SK-N-SH (cell line): ENCODE data around the gene CCDC50. TPM values are rescaled to one million over a fixed set of nuclear protein-coding genes. Genes with fewer than 3 reads are reported as not detected.

ENCODE experiments used
- CTCF ChIA-PET: fragments of 300-600, 350-600 bp; formaldehyde crosslinking; extraction: SDS; loops from one replicate; lab custom pipeline; 2021; lab: Yijun Ruan, JAX
- POLR2A ChIA-PET: fragments of 350-600 bp; sonication (Branson Sonifier 250); formaldehyde crosslinking; extraction: SDS; loops from one replicate; lab custom pipeline; 2020; ENCODE audit warnings: antibody characterized with exemption, inconsistent platforms; lab: Yijun Ruan, JAX
- DNase-seq: peaks from one replicate; pipeline ENCODE4 v3.0.0; 2012
- H2AFZ ChIP-seq: fragments of 200-600 bp; sonication (generic); 2 replicates; pipeline ENCODE4 v1.8.1; 2016; ENCODE audit warnings: antibody characterized with exemption, mild to moderate bottlenecking, low read depth
- H3F3A ChIP-seq: fragments of 200-600 bp; sonication (generic); replicated peaks from 2 replicates; pipeline ENCODE3; 2016; ENCODE audit warnings: antibody characterized with exemption, mild to moderate bottlenecking; ENCODE audit not compliant: insufficient read depth
- H3K27ac ChIP-seq, 2 experiments: fragments of 200-500 bp in 1 of 2; fragments of 200-600 bp in 1 of 2; sonication (Bioruptor generic) in 1 of 2; sonication (generic), shearing (Covaris generic) in 1 of 2; 2 replicates each; pipeline versions ENCODE4 v1.5.1 to v1.6.1; 2014 to 2016; ENCODE audit warnings: low read depth in 2 of 2, inconsistent platforms in 1 of 2, low read length in 1 of 2, mild to moderate bottlenecking in 1 of 2, mixed read lengths in 1 of 2
- H3K27me3 ChIP-seq: fragments of 200-600 bp; sonication (generic), shearing (Covaris generic); 2 replicates; pipeline ENCODE4 v1.6.1; 2016; ENCODE audit warnings: mixed run types; ENCODE audit not compliant: insufficient read depth
- H3K36me3 ChIP-seq, 2 experiments: fragments of 200-500 bp in 1 of 2; fragments of 200-600 bp in 1 of 2; sonication (Bioruptor generic) in 1 of 2; sonication (generic) in 1 of 2; replicated peaks in 1 of 2; 2 replicates each; pipeline versions ENCODE3 to v1.5.1; 2014 to 2016; ENCODE audit warnings: low read length in 1 of 2, mild to moderate bottlenecking in 1 of 2; ENCODE audit not compliant: insufficient read depth in 2 of 2, control insufficient read depth in 1 of 2
- H3K4me1 ChIP-seq, 2 experiments: fragments of 200-500 bp in 1 of 2; fragments of 200-600 bp in 1 of 2; sonication (Bioruptor generic) in 1 of 2; sonication (generic), shearing (Covaris generic) in 1 of 2; 2 replicates each; pipeline versions ENCODE4 v1.5.1 to v1.6.1; 2014 to 2016; ENCODE audit warnings: low read depth in 1 of 2, low read length in 1 of 2, mixed run types in 1 of 2; ENCODE audit not compliant: insufficient read depth in 2 of 2, control insufficient read depth in 1 of 2
- H3K4me2 ChIP-seq: fragments of 200-600 bp; sonication (generic), shearing (Covaris generic); 2 replicates; pipeline ENCODE4 v1.6.1; 2017; ENCODE audit warnings: mixed run types
- H3K4me3 ChIP-seq, 2 experiments: fragments of 200-500 bp in 1 of 2; fragments of 200-600 bp in 1 of 2; sonication (Bioruptor generic) in 1 of 2; sonication (generic), shearing (Covaris generic) in 1 of 2; 2 replicates each; pipeline versions ENCODE4 v1.5.1 to v1.8.1; 2014 to 2016; ENCODE audit warnings: low read depth in 2 of 2, inconsistent platforms in 1 of 2, low read length in 1 of 2, mild to moderate bottlenecking in 1 of 2, mixed read lengths in 1 of 2, moderate library complexity in 1 of 2
- H3K79me2 ChIP-seq: fragments of 200-600 bp; sonication (generic); 2 replicates; pipeline ENCODE4 v1.8.1; 2017; ENCODE audit warnings: mild to moderate bottlenecking; ENCODE audit not compliant: insufficient read depth
- H3K9ac ChIP-seq: fragments of 200-600 bp; sonication (generic); 2 replicates; pipeline ENCODE4 v1.6.1; 2017; ENCODE audit warnings: mixed run types
- H3K9me2 ChIP-seq: fragments of 200-600 bp; sonication (generic); 2 replicates; pipeline ENCODE4 v1.6.1; 2017; ENCODE audit warnings: mixed run types
- H3K9me3 ChIP-seq: fragments of 200-600 bp; sonication (generic); 2 replicates; pipeline ENCODE4 v1.6.1; 2017; ENCODE audit warnings: mixed run types, mild to moderate bottlenecking, moderate library complexity
- H4K20me1 ChIP-seq: fragments of 200-600 bp; sonication (generic); 2 replicates; pipeline ENCODE4 v1.6.1; 2017; ENCODE audit warnings: mild to moderate bottlenecking, mixed run types; ENCODE audit not compliant: insufficient read depth
- ELF1 ChIP-seq: IDR thresholded peaks from 2 replicates; pipeline ENCODE4 v1.4.0; 2012
- EZH2phosphoT487 ChIP-seq: fragments of 200-600 bp; sonication (generic); IDR thresholded peaks from 2 replicates; pipeline ENCODE4 v1.6.1; 2017; ENCODE audit warnings: low read depth, mixed run types, mild to moderate bottlenecking, antibody characterized with exemption, moderate library complexity, borderline replicate concordance
- GABPA ChIP-seq: IDR thresholded peaks from 2 replicates; pipeline ENCODE4 v1.4.0; 2012; ENCODE audit warnings: low read depth, mild to moderate bottlenecking
- MEF2A ChIP-seq: IDR thresholded peaks from 2 replicates; pipeline ENCODE4 v1.4.0; 2012; ENCODE audit warnings: low read depth, borderline replicate concordance
- NFIC ChIP-seq: IDR thresholded peaks from 2 replicates; pipeline ENCODE4 v1.4.0; 2012; ENCODE audit warnings: borderline replicate concordance
- NRF1 ChIP-seq: IDR thresholded peaks from 2 replicates; pipeline ENCODE4 v1.6.1; 2012; ENCODE audit warnings: low read depth, mild to moderate bottlenecking, low read length
- RAD21 ChIP-seq: IDR thresholded peaks from 2 replicates; pipeline ENCODE4 v1.6.1; 2012; ENCODE audit warnings: mild to moderate bottlenecking, low read length
- REST ChIP-seq: IDR thresholded peaks from 2 replicates; pipeline ENCODE4 v1.6.1; 2012; ENCODE audit warnings: mild to moderate bottlenecking, low read depth, low read length, moderate library complexity
- RXRA ChIP-seq: IDR thresholded peaks from 2 replicates; pipeline ENCODE4 v1.4.0; 2012; ENCODE audit warnings: low read depth, mild to moderate bottlenecking, borderline replicate concordance
- SIN3A ChIP-seq: IDR thresholded peaks from 2 replicates; pipeline ENCODE4 v1.6.1; 2012; ENCODE audit warnings: low read depth, mild to moderate bottlenecking, low read length, moderate library complexity, borderline replicate concordance
- TAF1 ChIP-seq: IDR thresholded peaks from 2 replicates; pipeline ENCODE4 v1.6.1; 2012; ENCODE audit warnings: low read depth, mild to moderate bottlenecking, low read length, moderate library complexity, borderline replicate concordance
- YY1 ChIP-seq: IDR thresholded peaks from 2 replicates; pipeline ENCODE4 v1.4.0; 2012; ENCODE audit warnings: low read depth, mild to moderate bottlenecking
- WGBS: methylation state at CpG from one replicate; pipeline ENCODE4 v1.1.6; 2017; ENCODE audit warnings: low lambda C conversion rate; 5-methylcytosine and 5-hydroxymethylcytosine counted together
- polyA plus RNA-seq, 3 experiments: library from polyadenylated mRNA; depleted of rRNA; stranded (reverse); fragments of >200 nt; gene quantifications; 2 replicates each; pipeline ENCODE4 v1.2.3, GENCODE V29; 2012
- TF ChIP-seq, protein P1 (sequence below): IDR thresholded peaks from 2 replicates; pipeline ENCODE4; 2012
- TF ChIP-seq, protein P2 (sequence below): IDR thresholded peaks from 2 replicates; pipeline ENCODE4 v1.4.0; 2012; ENCODE audit warnings: low read depth, borderline replicate concordance
- TF ChIP-seq, protein P3 (sequence below): IDR thresholded peaks from 2 replicates; pipeline ENCODE4 v1.4.0; 2012; ENCODE audit warnings: low read depth

The CCDC50 gene
- polyA plus RNA-seq, 1 of the 3 experiments (the other 2 are of a cell fraction), result 21.9 TPM

DNA sequence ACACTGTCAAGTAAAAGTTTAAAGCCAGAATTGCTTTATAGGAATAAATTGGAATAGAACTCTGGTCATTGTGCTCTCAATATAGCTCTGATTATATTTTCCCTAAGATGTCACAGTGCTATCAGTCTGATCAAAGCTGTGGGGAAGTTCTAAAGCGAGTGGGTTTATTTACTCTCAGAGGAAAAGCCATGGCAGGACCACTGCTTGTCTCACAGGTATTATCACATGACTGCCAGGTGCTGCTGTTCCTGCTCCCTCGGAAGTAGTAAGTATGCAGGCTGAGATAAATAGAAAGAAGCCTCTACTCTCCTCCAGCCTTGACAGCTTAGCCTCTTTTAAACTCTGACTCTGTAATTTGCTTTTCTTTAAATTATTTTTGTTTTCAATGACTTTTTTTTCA is 50.3 kb downstream of the CCDC50 start:
- Histone ChIP-seq H3K9ac (no peak overlapping the region), H3K79me2 (no peaks in the 10 kb centered on the region), H3K4me3 (no peak overlapping the region), H3F3A (peaks cover 28% of the 10 kb centered on the region), H3K27ac (no peak overlapping the region), H3K27me3 (no peaks in the 10 kb centered on the region), H3K4me1 (peaks cover 13 to 22% of the 10 kb centered on the region in 2 experiments; a peak in 2 of 4 replicates), H3K4me2 (no peak overlapping the region), H3K9me3 (no peaks in the 10 kb centered on the region), H2AFZ (no peak overlapping the region), H3K36me3 (peaks cover 49 to 52% of the 10 kb centered on the region in 2 experiments), H3K9me2 (no peaks in the 10 kb centered on the region), H4K20me1 (no peaks in the 10 kb centered on the region)
- POLR2A ChIA-PET, result no interaction called here
- DNase-seq, result no peak
- 71% methylated on average over 2 of the region's 2 CpGs for WGBS
- TF ChIP-seq, protein P1, sequence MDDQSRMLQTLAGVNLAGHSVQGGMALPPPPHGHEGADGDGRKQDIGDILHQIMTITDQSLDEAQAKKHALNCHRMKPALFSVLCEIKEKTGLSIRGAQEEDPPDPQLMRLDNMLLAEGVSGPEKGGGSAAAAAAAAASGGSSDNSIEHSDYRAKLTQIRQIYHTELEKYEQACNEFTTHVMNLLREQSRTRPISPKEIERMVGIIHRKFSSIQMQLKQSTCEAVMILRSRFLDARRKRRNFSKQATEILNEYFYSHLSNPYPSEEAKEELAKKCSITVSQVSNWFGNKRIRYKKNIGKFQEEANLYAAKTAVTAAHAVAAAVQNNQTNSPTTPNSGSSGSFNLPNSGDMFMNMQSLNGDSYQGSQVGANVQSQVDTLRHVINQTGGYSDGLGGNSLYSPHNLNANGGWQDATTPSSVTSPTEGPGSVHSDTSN, result no peak
- TF ChIP-seq NFIC (no peak), GABPA (no peak), SIN3A (no peak), TAF1 (no peak), REST (no peak), RXRA (no peak)
- TF ChIP-seq, protein P2, sequence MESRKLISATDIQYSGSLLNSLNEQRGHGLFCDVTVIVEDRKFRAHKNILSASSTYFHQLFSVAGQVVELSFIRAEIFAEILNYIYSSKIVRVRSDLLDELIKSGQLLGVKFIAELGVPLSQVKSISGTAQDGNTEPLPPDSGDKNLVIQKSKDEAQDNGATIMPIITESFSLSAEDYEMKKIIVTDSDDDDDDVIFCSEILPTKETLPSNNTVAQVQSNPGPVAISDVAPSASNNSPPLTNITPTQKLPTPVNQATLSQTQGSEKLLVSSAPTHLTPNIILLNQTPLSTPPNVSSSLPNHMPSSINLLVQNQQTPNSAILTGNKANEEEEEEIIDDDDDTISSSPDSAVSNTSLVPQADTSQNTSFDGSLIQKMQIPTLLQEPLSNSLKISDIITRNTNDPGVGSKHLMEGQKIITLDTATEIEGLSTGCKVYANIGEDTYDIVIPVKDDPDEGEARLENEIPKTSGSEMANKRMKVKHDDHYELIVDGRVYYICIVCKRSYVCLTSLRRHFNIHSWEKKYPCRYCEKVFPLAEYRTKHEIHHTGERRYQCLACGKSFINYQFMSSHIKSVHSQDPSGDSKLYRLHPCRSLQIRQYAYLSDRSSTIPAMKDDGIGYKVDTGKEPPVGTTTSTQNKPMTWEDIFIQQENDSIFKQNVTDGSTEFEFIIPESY, result no peak
- TF ChIP-seq, protein P3, sequence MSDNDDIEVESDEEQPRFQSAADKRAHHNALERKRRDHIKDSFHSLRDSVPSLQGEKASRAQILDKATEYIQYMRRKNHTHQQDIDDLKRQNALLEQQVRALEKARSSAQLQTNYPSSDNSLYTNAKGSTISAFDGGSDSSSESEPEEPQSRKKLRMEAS, result no peak
- CTCF ChIA-PET, result no interaction called here

DNA sequence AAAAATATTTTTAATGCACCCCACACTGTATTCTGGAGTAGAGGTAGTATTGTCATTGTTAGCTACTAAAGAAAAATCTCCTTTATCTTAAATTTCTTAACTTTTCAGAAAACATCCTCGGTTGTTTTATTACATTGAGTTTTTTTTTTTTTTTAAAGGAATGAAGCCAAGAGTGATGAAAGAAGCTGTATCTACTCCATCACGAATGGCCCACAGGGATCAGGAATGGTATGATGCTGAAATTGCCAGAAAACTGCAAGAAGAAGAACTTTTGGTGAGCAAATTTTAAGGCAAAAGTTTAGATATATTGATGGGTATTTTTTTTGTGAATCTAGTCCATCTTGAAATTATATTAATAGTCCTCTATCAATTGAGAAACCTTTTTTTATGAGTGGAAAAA is 50.8 kb downstream of the CCDC50 start:
- WGBS, result 63% methylated on average over 2 of the region's 2 CpGs
- Histone ChIP-seq H2AFZ (no peak overlapping the region), H3K36me3 (peaks cover 47 to 52% of the 10 kb centered on the region in 2 experiments), H3K9me3 (no peaks in the 10 kb centered on the region), H3K27me3 (no peaks in the 10 kb centered on the region), H3K79me2 (no peaks in the 10 kb centered on the region), H3K9me2 (no peaks in the 10 kb centered on the region), H4K20me1 (no peaks in the 10 kb centered on the region), H3K4me1 (peaks cover 13 to 22% of the 10 kb centered on the region in 2 experiments; a peak in 2 of 4 replicates), H3K27ac (no peak overlapping the region), H3F3A (peaks cover 28% of the 10 kb centered on the region), H3K9ac (no peak overlapping the region), H3K4me2 (no peak overlapping the region)
- no peak for DNase-seq
- POLR2A ChIA-PET, result no interaction called here
- TF ChIP-seq YY1 (no peak), ELF1 (no peak), MEF2A (no peak), GABPA (no peak), RAD21 (no peak), NRF1 (no peak), EZH2phosphoT487 (no peak), RXRA (no peak)
- TF ChIP-seq, protein P1, result no peak
- TF ChIP-seq, protein P2, result no peak
- TF ChIP-seq, all 33 proteins: peak for 0
- H3K4me3 ChIP-seq, result no peak overlapping the region
- CTCF ChIA-PET, result no interaction called here
